ENCODE results near the gene DLL1.
"Not testable (repeated sequence)": the region's sequence is repeated elsewhere in the genome, so short reads cannot be mapped to it uniquely, and the experiment has no call there.

The DLL1 gene

GRCh38 chr6:170266061-170266825 is 24.6 kb downstream of the DLL1 start:
- DNase-seq = peak; percentile 61

DNA sequence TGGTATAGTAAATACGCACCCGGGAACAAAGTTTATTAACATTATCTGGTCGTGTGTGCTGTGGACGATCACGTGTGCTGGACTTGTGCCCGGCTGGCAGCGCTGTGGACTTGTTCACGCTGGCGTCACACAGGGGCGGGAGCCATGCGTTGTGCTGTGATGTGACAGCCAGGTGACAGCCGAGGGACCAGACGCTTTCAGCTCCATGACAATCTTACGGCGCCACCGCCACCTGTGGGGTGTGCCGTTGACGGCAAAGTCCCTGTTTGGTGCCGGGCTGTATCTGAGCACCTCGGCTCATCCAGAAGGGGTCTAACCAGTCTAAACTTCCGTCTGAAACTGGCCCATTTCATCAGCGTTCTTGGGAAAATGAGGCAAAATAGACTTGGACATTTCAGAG is 25.2 kb downstream of the DLL1 start:
- peak; percentile 61 for DNase-seq

GRCh38 chr6:170264644-170265043 is 26.2 kb downstream of the DLL1 start:
- DNase-seq = not testable (repeated sequence)

DNA sequence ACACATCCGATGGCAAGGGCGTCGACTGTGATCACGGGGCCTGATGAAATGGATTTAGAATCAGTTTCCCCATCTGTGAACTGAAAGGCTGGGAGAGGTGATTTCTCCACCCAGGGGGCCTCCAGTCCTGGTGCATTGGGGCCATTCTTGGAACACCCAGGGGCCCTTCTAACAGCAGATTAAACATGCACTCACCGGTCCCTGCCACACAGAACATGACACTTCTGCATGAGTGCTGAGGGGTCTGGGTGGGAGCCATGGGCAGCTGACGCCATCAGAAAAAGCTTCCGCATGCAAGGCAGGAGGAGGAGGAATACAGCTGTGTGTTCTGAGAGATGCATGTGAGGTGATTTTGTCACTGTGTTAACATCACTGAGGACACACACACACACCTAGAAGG is 26.8 kb downstream of the DLL1 start:
- DNase-seq = no peak

DNA sequence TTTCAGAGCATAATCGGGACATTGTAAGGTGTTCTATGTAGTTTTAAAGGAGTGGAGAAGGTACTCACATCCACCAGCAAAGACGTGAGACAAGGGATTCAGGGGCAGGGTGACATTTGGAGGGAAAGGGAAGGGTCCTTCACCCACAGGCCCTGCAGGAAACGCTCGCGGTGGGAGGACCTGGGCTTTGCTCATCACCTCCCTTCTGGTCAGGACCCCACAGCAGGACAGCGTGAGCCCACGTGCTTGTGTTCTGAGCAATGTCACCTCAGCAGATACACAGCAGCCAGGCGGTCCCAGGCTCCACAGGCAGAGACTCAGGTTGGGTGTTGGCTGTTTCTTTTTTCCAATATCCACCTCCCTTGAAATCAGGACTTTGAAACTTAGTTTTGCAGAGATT is 27.5 kb downstream of the DLL1 start:
- DNase-seq = no peak

- DNase-seq = no peak
Observed at GRCh38 chr6:170262489-170263088, 28.3 kb downstream of the DLL1 start.

- DNase-seq = no peak
Observed at GRCh38 chr6:170261643-170262488, 29.0 kb downstream of the DLL1 start.

- DNase-seq = peak; percentile 57
Observed at GRCh38 chr6:170260686-170261085, 30.2 kb downstream of the DLL1 start.

- no peak for DNase-seq
Observed at GRCh38 chr6:170259278-170259677, 31.6 kb downstream of the DLL1 start.

GRCh38 chr6:170258407-170258806 is 32.5 kb downstream of the DLL1 start:
- no peak for DNase-seq

DNA sequence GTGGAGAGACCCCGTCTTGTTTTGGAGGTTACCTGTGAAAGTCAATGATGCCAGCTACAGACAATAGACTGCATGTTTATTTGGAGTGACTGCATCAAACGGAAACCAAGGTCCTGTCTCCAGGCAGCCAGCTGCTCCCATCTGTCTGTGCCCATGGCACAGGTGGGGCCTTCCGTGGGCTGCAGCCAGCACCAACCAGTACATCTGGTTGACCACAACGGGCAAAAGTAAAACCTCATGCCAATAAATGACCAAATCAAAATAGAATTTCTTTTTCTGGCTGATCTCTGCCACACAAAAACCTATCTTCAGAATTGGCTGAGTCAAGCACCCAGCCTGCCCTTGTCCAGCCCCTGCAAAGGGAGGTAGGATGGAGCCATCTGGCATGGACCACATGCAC is 33.5 kb downstream of the DLL1 start:
- no peak for DNase-seq

- DNase-seq = no peak
Observed at GRCh38 chr6:170256641-170257040, 34.2 kb downstream of the DLL1 start.

GRCh38 chr6:170255426-170256125 is 35.3 kb downstream of the DLL1 start:
- DNase-seq = no peak

DNA sequence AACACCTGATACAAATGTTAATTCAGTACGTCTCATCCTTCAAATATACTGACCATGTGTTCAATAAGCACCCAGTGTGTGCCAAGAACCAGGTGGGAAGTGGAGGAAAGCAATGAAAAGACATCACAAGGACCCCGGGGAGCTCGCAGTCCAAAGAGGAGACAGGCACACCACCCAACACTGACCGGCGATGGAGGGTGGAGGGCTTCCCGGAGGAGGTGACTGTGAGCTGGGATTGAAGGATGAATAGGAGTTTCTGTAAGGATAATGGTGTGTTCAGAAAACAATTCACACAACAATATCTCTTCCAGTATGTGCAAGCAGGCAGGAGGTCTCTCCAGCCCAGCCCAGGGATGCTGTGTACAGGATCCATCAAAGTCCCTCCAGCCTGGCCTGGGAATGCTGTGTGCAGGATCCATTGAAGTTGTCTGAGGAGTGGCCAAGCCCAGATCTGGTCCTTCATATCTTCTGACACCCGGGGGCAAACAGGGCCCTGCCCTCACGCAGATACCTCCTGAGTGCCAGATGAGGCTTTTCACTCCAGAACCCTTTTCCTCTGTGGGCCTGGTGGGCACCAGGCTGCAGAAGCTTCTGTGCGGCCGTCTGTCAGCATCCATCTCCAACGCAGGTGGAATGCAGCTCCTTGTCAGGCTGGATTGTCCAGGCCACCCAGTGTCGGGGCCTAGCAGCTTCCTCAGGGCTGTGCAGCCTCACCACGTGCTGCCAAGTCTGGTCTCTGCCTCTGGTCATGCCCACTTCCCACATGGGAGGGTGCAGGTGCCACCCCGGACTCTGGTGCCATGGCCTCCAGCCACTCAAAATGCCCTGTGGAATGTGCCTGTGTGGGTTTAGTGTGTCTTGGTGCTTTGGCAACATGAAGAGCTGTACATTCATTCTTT is 36.3 kb downstream of the DLL1 start:
- DNase-seq = no peak

GRCh38 chr6:170253910-170254269 is 37.0 kb downstream of the DLL1 start:
- no peak for DNase-seq

- DNase-seq = no peak
Observed at GRCh38 chr6:170253226-170253909, 37.5 kb downstream of the DLL1 start.

GRCh38 chr6:170251776-170252571 is 38.9 kb downstream of the DLL1 start:
- DNase-seq = no peak

DNA sequence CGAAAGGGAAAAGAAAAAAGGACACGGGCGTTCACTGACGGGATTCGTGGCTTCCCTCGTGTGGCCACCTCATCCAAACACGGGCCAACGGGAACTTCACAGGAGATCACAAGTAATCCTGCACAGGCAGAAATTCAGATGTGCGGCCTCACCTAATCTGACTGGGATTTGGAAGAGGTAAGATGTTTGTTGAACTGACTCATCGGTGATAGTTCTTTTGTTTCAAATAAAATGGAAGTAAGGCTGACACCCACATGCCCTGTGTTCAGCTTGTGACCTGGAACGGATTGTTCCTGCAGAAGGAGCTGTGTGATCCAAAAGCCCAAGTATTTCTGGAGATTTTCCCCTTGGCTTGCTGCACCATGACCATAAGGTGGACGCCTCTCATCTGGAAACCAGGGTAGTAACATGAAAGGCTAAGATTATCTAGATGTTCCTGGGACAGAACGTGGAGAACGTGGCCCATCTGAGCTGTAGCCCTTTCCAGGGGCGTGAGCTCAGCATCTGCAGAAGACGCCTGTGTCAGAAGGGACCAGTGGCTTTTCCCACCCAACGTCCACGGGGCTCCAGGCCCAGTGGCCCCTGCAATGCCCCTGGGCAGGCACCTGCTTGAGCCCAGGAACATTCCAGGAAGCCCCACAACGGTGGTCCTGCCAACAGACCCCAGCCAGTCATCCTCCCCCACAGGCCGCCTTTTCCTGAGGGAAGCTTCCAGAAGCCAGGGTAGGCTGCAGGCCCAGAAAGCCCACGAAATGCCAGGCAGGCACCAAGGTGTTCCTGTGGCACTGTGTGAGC is 39.7 kb downstream of the DLL1 start:
- no peak for DNase-seq

DNA sequence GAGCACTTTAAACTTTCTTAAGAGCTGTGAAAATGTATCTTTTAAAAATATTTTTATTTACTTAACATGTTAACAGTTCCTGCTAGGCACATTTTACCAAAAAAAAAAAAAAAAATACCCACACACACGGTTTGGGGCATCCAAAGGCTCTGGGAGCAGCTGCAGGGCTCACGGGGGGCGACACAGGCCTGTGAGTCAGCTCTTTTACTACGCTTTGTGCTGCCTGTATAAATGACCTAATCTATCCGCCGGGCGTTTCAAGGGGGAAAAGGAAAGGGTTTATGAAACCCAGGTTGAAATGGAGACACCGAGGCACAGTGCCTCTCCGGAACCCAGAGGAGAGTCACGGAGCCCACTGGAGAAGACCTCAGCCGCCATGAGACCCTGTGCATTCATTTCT is 40.4 kb downstream of the DLL1 start:
- no peak for DNase-seq

GRCh38 chr6:170249817-170250216 is 41.1 kb downstream of the DLL1 start:
- no peak for DNase-seq

Data from NCI-H2029 treated with DMSO at 0.1 percent for 48 hours (cell line).